GM12874 (cell line): ENCODE data around the gene BCKDK.

ENCODE experiments used
- TF ChIP-seq, protein P1 (sequence below): IDR thresholded peaks from 2 replicates; pipeline ENCODE4 v1.5.1; 2011; ENCODE audit warnings: low read depth, mild to moderate bottlenecking, control low read depth, low read length, moderate library complexity; ENCODE audit not compliant: insufficient read depth

Gene BCKDK

GRCh38 chr16:31067342-31067741 is 40.8 kb upstream of the BCKDK start:
- TF ChIP-seq, protein P1, sequence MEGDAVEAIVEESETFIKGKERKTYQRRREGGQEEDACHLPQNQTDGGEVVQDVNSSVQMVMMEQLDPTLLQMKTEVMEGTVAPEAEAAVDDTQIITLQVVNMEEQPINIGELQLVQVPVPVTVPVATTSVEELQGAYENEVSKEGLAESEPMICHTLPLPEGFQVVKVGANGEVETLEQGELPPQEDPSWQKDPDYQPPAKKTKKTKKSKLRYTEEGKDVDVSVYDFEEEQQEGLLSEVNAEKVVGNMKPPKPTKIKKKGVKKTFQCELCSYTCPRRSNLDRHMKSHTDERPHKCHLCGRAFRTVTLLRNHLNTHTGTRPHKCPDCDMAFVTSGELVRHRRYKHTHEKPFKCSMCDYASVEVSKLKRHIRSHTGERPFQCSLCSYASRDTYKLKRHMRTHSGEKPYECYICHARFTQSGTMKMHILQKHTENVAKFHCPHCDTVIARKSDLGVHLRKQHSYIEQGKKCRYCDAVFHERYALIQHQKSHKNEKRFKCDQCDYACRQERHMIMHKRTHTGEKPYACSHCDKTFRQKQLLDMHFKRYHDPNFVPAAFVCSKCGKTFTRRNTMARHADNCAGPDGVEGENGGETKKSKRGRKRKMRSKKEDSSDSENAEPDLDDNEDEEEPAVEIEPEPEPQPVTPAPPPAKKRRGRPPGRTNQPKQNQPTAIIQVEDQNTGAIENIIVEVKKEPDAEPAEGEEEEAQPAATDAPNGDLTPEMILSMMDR: no peak

DNA sequence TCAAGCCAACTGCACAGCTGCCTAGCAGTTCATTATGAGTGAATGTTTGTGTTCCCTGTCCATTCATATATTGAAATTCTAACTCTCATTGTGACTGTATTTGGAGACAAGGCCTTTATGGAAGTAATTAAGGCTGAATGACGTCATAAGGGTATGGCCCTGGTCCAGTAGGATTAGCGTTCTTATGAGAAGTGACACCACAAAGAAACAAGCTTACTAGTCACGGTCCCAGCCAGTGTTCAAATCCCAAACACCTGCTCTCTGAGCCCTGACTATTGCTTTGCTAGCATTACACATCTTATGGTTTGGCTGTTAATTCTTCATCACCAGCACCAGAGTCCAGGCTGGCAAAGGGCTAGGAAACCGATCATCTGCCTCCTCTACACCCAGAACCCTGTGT is 36.3 kb upstream of the BCKDK start:
- TF ChIP-seq, protein P1: no peak

- TF ChIP-seq, protein P1: no peak
Measured at GRCh38 chr16:31072540-31073141, 35.5 kb upstream of the BCKDK start.

- TF ChIP-seq, protein P1: no peak
Measured at GRCh38 chr16:31073142-31073969, 34.8 kb upstream of the BCKDK start.

GRCh38 chr16:31073970-31074813 is 34.0 kb upstream of the BCKDK start, which contains the start of the genes ZNF646 and ZNF668:
ZNF646 (plus strand) TSS chr16:31074422; CDS start chr16:31076325, 1,903 bp downstream.
ZNF668 (minus strand) TSS chr16:31074240; CDS start chr16:31064459, 9,781 bp downstream.
- TF ChIP-seq, protein P1: no peak

DNA sequence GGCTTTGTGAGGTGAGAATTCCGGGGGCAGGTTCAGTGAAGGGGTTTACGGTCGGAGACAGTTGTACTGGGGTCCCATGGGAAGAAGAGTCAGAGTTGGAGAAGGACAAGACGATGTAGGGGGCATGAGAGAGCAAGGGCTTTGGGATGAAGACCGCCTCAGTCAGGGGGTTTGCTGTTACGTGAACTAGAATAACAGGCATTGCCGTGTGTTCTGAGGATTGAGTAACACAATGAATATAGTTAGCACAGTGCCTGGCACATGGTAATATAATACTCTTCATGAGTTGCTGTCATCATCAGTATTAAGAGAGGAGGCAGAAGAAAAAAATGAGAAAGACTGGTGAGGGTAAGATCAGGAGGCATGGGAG is 33.4 kb upstream of the BCKDK start:
- TF ChIP-seq, protein P1: no peak

DNA sequence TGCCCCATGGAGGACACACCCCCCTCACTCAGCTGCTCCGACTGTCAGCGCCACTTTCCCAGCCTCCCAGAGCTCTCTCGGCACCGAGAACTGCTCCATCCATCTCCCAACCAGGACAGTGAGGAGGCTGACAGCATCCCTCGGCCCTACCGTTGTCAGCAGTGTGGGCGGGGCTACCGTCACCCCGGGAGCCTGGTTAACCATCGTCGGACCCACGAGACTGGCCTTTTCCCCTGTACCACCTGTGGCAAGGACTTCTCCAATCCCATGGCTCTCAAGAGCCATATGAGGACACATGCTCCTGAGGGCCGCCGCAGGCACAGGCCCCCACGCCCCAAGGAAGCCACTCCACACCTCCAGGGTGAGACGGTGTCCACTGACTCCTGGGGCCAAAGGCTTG is 31.9 kb upstream of the BCKDK start:
- TF ChIP-seq, protein P1: no peak
